ENCODE data around the gene DENND5A. TPM values are rescaled to one million over a fixed set of nuclear protein-coding genes. Genes with fewer than 3 reads are reported as not detected.
"Not testable (repeated sequence)": the region's sequence is repeated elsewhere in the genome, so short reads cannot be mapped to it uniquely, and the experiment has no call there.

Gene DENND5A
- total RNA-seq, 4 donors from 2014 or later, result 6.1 to 67.7 (median 23.2) TPM

- H3K36me3 ChIP-seq, result no peaks in the 10 kb centered on the region
- TF ChIP-seq POLR2A (IDR thresholded peaks at IDR 0.05) (no peak), CTCF (IDR thresholded peaks at IDR 0.05) (no peak)
- no peak for DNase-seq
Measured at GRCh38 chr11:9169595-9170295, 95.4 kb downstream of the DENND5A start.

GRCh38 chr11:9161991-9162390, 103.2 kb downstream of the DENND5A start:
- not testable (repeated sequence) for H3K9me3 ChIP-seq, H3K4me3 ChIP-seq, H3K27ac ChIP-seq, DNase-seq, H3K4me1 ChIP-seq, H3K27me3 ChIP-seq
- H3K36me3 ChIP-seq, result peaks cover 0 to 10% (median 0%) of the 10 kb centered on the region in 3 donors

More at GRCh38 chr11:9169595-9170295, 95.4 kb downstream of the DENND5A start:
- Histone ChIP-seq H3K4me1 (no peaks in the 10 kb centered on the region), H3K27ac (no peak overlapping the region), H3K4me3 (no peak overlapping the region), H3K9me3 (no peaks in the 10 kb centered on the region), H3K27me3 (no peaks in the 10 kb centered on the region)

GRCh38 chr11:9160166-9160565, 105.0 kb downstream of the DENND5A start:
- H3K9me3 ChIP-seq, result no peaks in the 10 kb centered on the region
- no peaks in the 10 kb centered on the region for H3K27me3 ChIP-seq
- no peak for TF ChIP-seq CTCF (IDR thresholded peaks at IDR 0.05)
- TF ChIP-seq POLR2A (IDR thresholded peaks at IDR 0.05), result no peak
- peaks cover 0 to 10% (median 0%) of the 10 kb centered on the region in 3 donors for H3K36me3 ChIP-seq
- no peak overlapping the region for H3K4me3 ChIP-seq
- no peaks in the 10 kb centered on the region for H3K4me1 ChIP-seq
- no peak for DNase-seq
- H3K27ac ChIP-seq, result no peak overlapping the region

GRCh38 chr11:9158898-9159391, 106.2 kb downstream of the DENND5A start:
- DNase-seq, result no peak
- H3K9me3 ChIP-seq, result no peaks in the 10 kb centered on the region
- H3K36me3 ChIP-seq, result peaks cover 0 to 10% (median 0%) of the 10 kb centered on the region in 3 donors
- no peaks in the 10 kb centered on the region for H3K4me1 ChIP-seq
- no peak overlapping the region for H3K27ac ChIP-seq
- no peaks in the 10 kb centered on the region for H3K27me3 ChIP-seq
- TF ChIP-seq CTCF (IDR thresholded peaks at IDR 0.05) (no peak), POLR2A (IDR thresholded peaks at IDR 0.05) (no peak)
- H3K4me3 ChIP-seq, result no peak overlapping the region

- no peaks in the 10 kb centered on the region for H3K9me3 ChIP-seq
- H3K36me3 ChIP-seq, result peaks cover 0 to 11% (median 0%) of the 10 kb centered on the region in 3 donors
- H3K4me3 ChIP-seq, result no peak overlapping the region
- H3K27me3 ChIP-seq, result no peaks in the 10 kb centered on the region
- TF ChIP-seq CTCF (IDR thresholded peaks at IDR 0.05) (no peak), POLR2A (IDR thresholded peaks at IDR 0.05) (no peak)
- H3K27ac ChIP-seq, result no peak overlapping the region
- H3K4me1 ChIP-seq, result no peaks in the 10 kb centered on the region
- DNase-seq, result no peak
Measured at GRCh38 chr11:9155930-9156329, 109.2 kb downstream of the DENND5A start.

- no peaks in the 10 kb centered on the region for H3K4me1 ChIP-seq
- H3K4me3 ChIP-seq, result no peak overlapping the region
- H3K9me3 ChIP-seq, result no peaks in the 10 kb centered on the region
- H3K36me3 ChIP-seq, result peaks cover 0 to 16% (median 0%) of the 10 kb centered on the region in 3 donors
- no peak overlapping the region for H3K27ac ChIP-seq
- TF ChIP-seq POLR2A (IDR thresholded peaks at IDR 0.05) (no peak), CTCF (IDR thresholded peaks at IDR 0.05) (no peak)
- DNase-seq, result no peak
- H3K27me3 ChIP-seq, result no peaks in the 10 kb centered on the region
Measured at GRCh38 chr11:9153651-9154050, 111.5 kb downstream of the DENND5A start.

All from Peyer's patch (tissue), 4 donors.